ENCODE data around the gene INSRR.

The INSRR gene

GRCh38 chr1:156858959-156859522 is at the start of gene INSRR:
Gene INSRR, minus strand, starts transcription at chr1:156859117. Its CDS starts 496 bp downstream, at chr1:156858621.
- DNase-seq (ENCODE audit: low read depth in 2 of 2, low spot score in 1 of 2), result no peak

GRCh38 chr1:156908541-156908940 is 49.6 kb upstream of the INSRR start:
- DNase-seq (ENCODE audit: low read depth in 2 of 2, low spot score in 1 of 2), result no peak

GRCh38 chr1:156906206-156906906 is 47.4 kb upstream of the INSRR start:
- DNase-seq (ENCODE audit: low read depth in 2 of 2, low spot score in 1 of 2), result no peak

- DNase-seq (ENCODE audit: low read depth in 2 of 2, low spot score in 1 of 2), result no peak
Measured at GRCh38 chr1:156905651-156906050, 46.7 kb upstream of the INSRR start.

GRCh38 chr1:156905176-156905575 is 46.3 kb upstream of the INSRR start:
- no peak for DNase-seq (ENCODE audit: low read depth in 2 of 2, low spot score in 1 of 2)

GRCh38 chr1:156904187-156904959 is 45.5 kb upstream of the INSRR start:
- DNase-seq (ENCODE audit: low read depth in 2 of 2, low spot score in 1 of 2), result no peak

- DNase-seq (ENCODE audit: low read depth in 2 of 2, low spot score in 1 of 2), result no peak
Measured at GRCh38 chr1:156903328-156904091, 44.6 kb upstream of the INSRR start.

GRCh38 chr1:156901966-156902915 is 43.3 kb upstream of the INSRR start:
- DNase-seq (ENCODE audit: low read depth in 2 of 2, low spot score in 1 of 2), result no peak

GRCh38 chr1:156901590-156901900 is 42.6 kb upstream of the INSRR start:
- DNase-seq (ENCODE audit: low read depth in 2 of 2, low spot score in 1 of 2), result no peak

- DNase-seq (ENCODE audit: low read depth in 2 of 2, low spot score in 1 of 2), result no peak
Measured at GRCh38 chr1:156900896-156901589, 42.1 kb upstream of the INSRR start.

GRCh38 chr1:156899956-156900718 is 41.2 kb upstream of the INSRR start:
- no peak for DNase-seq (ENCODE audit: low read depth in 2 of 2, low spot score in 1 of 2)

GRCh38 chr1:156898971-156899664 is 40.2 kb upstream of the INSRR start:
- DNase-seq (ENCODE audit: low read depth in 2 of 2, low spot score in 1 of 2), result no peak

- no peak for DNase-seq (ENCODE audit: low read depth in 2 of 2, low spot score in 1 of 2)
Measured at GRCh38 chr1:156898161-156898566, 39.2 kb upstream of the INSRR start.

GRCh38 chr1:156897078-156897825 is 38.3 kb upstream of the INSRR start:
- no peak for DNase-seq (ENCODE audit: low read depth in 2 of 2, low spot score in 1 of 2)

GRCh38 chr1:156896490-156897033 is 37.6 kb upstream of the INSRR start:
- DNase-seq (ENCODE audit: low read depth in 2 of 2, low spot score in 1 of 2), result no peak

- no peak for DNase-seq (ENCODE audit: low read depth in 2 of 2, low spot score in 1 of 2)
Measured at GRCh38 chr1:156895927-156896326, 37.0 kb upstream of the INSRR start.

GRCh38 chr1:156895455-156895812 is 36.5 kb upstream of the INSRR start:
- no peak for DNase-seq (ENCODE audit: low read depth in 2 of 2, low spot score in 1 of 2)

Data from stimulated activated CD8-positive, alpha-beta memory T cell treated with anti-CD3 and anti-CD28 coated beads, Interleukin-4, amount 100 ng/mL, for 4 hours (primary cell).